GM21390 (cell line): Measurements from ENCODE around the gene SEC24B.
"Not testable (repeated sequence)": the region's sequence is repeated elsewhere in the genome, so short reads cannot be mapped to it uniquely, and the experiment has no call there.

Experiments
- ATAC-seq: cut with Tn5 transposase; IDR thresholded peaks from one replicate; pipeline ENCODE4 v1.9.1; 2021; ENCODE audit not compliant: unreplicated experiment

SEC24B gene

DNA sequence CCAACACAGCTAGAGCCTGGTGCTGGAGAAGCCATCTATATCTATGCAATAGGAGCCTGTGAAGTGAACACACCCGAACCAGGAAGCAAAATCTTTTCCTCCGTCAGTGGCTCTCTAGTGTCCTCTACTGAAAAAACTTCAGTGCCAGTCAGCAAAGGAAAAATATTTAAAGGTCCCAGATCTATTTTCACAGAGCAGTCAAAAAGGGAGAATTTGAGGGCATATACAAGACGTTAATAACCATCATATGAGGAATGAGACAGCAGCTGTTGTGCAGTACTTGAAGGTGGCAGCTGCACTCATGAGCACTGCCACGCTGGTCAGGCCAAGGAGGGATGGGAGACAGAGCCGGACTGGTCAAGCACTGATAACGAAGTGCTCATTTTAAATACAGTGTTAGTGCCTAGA, 140.8 kb downstream of the SEC24B start:
- no peak for ATAC-seq

- ATAC-seq, result no peak
These were observed 141.6 kb downstream of the SEC24B start for GRCh38 chr4:109574931-109575804.

- no peak for ATAC-seq
These were observed 142.8 kb downstream of the SEC24B start for GRCh38 chr4:109576462-109576861.

DNA sequence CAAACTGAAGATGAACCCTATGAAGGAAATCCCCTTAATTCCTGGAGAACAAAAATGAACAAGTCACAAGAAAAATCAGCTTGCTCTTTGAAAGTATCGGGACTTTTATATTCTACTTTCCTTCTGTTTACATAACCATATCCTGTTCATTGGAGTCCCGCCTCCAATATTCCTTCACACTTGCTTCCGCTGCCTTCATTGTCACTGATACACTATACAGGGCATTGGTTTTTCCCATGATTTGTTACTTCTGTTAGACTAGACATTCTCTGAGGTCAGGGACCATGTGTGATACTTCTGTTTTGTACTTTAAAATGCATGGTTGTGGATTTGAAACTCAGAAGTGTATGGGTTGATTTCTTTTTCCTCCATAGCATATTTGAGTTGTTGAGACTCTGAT, 145.2 kb downstream of the SEC24B start:
- ATAC-seq, result no peak

DNA sequence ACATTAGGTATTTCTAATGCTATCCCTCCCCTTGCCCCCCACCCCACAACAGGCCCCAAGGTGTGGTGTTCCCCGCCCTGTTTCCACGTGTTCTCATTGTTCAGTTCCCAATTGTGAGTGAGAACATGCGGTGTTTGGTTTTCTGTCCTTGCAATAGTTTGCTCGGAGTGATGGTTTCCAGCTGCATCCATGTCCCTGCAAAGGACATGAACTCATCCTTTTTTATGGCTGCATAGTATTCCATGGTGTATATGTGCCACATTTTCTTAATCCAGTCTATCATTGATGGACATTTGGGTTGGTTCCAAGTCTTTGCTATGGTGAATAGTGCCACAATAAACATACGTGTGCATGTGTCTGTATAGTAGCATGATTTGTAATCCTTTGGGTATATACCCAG, 146.4 kb downstream of the SEC24B start:
- not testable (repeated sequence) for ATAC-seq

DNA sequence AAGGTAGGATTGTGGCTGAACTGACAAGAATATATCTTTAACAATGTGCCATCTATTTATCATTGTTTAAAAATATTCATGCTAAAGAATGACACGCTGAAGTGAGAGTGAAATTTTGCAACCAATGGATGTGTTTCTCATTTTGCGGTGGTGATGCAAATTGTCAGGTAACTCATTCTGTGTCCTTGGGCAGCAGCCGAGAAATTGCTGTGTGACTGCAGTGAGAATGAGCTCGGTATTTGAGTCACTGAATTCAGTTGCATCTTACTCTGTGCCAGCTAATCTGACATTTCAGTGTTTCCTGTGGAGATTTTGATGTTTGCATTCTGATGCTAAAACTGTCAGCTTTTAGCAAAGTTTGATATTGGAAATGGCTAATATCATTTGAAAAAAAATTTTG, 154.6 kb downstream of the SEC24B start:
- peak; percentile 98 for ATAC-seq

GRCh38 chr4:109589119-109589518, 155.5 kb downstream of the SEC24B start:
- no peak for ATAC-seq

DNA sequence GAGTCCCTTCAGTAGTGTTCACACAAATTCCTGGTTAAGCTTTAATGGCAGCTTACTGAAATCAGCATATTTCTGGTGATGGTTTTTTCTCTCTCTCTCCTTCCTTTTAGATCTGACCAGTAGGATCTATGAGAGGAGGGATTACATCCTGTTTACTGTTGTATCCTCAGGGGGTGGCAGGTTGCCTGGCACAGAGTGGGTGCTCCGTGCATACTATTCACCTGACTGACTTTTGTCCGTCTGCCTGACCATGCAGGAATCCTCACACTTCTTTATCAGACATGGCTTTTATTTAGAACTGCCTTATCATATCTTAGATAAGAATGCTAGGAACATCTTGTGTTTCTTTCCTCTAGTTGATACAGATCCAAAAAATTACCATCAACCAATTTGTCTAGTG, 156.0 kb downstream of the SEC24B start:
- ATAC-seq, result no peak
